Esophagus squamous epithelium (tissue), 4 donors: ENCODE data around the gene RAD9A.

ENCODE experiments used
- POLR2A ChIP-seq, 4 donors: fragments of 450-650 bp; IDR thresholded peaks; one replicate each; pipeline ENCODE4 v1.6.1; 2017; ENCODE audit warnings: antibody characterized with exemption in 4 of 4, mild to moderate bottlenecking in 4 of 4, moderate library complexity in 3 of 4
- TF ChIP-seq, protein P1 (sequence below), 6 experiments: fragments of 450-650 bp in 4 of 6; fragments of 200-600 bp in 2 of 6; sonication (generic) in 2 of 6; IDR thresholded peaks; one replicate each; pipeline ENCODE4 v1.5.1; 2016 to 2019; ENCODE audit warnings: antibody characterized with exemption in 6 of 6, mild to moderate bottlenecking in 4 of 6, moderate library complexity in 4 of 6

DNA sequence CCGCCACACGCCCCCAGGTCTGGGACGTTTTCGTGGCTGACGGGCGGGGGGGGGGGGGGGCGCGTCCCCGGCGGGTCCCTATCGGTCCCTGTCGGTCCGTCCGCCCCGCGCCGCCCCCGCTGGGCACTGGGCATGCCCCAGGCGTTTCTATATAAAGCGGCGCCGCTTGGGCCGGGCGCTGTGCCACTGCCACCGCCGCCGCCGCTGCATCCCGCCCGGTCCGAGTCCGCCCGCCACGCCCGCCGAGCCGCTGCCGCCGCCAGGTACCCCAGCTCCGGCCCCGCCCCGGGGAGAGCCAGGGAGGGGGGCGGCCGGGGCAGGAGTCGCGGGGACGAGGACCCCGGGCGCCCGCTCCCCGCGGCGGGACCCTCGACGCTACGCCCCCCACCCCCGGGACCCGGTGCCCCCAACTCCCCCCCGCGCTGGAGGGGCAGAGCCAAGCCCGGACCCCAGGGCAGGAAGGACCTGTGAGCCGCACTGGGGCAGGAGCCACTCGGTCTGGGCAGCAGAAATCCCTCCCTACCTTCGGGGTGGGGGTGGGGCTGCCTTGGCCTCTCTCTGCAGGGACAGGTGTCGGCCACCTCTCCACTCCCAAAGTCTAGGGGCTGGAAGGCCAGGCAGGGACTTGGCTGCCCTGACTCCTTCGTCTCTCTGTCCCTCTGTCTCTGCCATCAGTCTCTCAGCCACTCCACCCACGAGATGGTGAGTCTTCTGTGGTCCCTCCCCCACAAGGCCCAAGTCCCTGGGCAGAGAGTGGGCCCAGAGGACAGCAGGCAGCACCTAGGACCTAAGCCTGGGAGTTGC lies 23.9 kb downstream of the RAD9A start, which contains the start of gene CARNS1:
- TF ChIP-seq, protein P1, sequence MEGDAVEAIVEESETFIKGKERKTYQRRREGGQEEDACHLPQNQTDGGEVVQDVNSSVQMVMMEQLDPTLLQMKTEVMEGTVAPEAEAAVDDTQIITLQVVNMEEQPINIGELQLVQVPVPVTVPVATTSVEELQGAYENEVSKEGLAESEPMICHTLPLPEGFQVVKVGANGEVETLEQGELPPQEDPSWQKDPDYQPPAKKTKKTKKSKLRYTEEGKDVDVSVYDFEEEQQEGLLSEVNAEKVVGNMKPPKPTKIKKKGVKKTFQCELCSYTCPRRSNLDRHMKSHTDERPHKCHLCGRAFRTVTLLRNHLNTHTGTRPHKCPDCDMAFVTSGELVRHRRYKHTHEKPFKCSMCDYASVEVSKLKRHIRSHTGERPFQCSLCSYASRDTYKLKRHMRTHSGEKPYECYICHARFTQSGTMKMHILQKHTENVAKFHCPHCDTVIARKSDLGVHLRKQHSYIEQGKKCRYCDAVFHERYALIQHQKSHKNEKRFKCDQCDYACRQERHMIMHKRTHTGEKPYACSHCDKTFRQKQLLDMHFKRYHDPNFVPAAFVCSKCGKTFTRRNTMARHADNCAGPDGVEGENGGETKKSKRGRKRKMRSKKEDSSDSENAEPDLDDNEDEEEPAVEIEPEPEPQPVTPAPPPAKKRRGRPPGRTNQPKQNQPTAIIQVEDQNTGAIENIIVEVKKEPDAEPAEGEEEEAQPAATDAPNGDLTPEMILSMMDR (IDR thresholded peaks at IDR 0.05) = no peak
- no peak for TF ChIP-seq POLR2A (IDR thresholded peaks at IDR 0.05)
